HG02678 (cell line): Measurements from ENCODE around the gene UGT1A8.
"Not testable (repeated sequence)": the region's sequence is repeated elsewhere in the genome, so short reads cannot be mapped to it uniquely, and the experiment has no call there.

Experiments
- ATAC-seq: cut with Tn5 transposase; IDR thresholded peaks from one replicate; pipeline ENCODE4 v1.9.1; 2021; ENCODE audit warnings: mild to moderate bottlenecking, moderate library complexity; ENCODE audit not compliant: unreplicated experiment

UGT1A8 gene

GRCh38 chr2:233711312-233712008, 94.0 kb downstream of the UGT1A8 start:
- peak; percentile 62 for ATAC-seq

- ATAC-seq = no peak
Observed at GRCh38 chr2:233712611-233713261, 95.3 kb downstream of the UGT1A8 start, which contains the start of gene UGT1A5. Gene UGT1A5, plus strand, starts transcription at chr2:233712907. Its CDS starts 85 bp downstream, at chr2:233712992.

- ATAC-seq = no peak
Observed at GRCh38 chr2:233713262-233713615, 95.8 kb downstream of the UGT1A8 start.

- no peak for ATAC-seq
Observed at GRCh38 chr2:233714121-233714520, 96.7 kb downstream of the UGT1A8 start.

GRCh38 chr2:233718552-233718951, 101.1 kb downstream of the UGT1A8 start, which contains the start of gene UGT1A4:
Gene UGT1A4, plus strand, starts transcription at chr2:233718736. Its CDS starts 85 bp downstream, at chr2:233718821.
- no peak for ATAC-seq

GRCh38 chr2:233728723-233729301, 111.4 kb downstream of the UGT1A8 start, which contains the start of gene UGT1A3:
Gene UGT1A3, plus strand, starts transcription at chr2:233729042. Its CDS starts 85 bp downstream, at chr2:233729127.
- ATAC-seq = no peak

GRCh38 chr2:233736868-233737653, 119.6 kb downstream of the UGT1A8 start:
- not testable (repeated sequence) for ATAC-seq

GRCh38 chr2:233740870-233741269, 123.4 kb downstream of the UGT1A8 start:
- no peak for ATAC-seq

GRCh38 chr2:233743464-233744259, 126.2 kb downstream of the UGT1A8 start:
- ATAC-seq = no peak

- no peak for ATAC-seq
Observed at GRCh38 chr2:233745073-233745755, 127.8 kb downstream of the UGT1A8 start.

- ATAC-seq = not testable (repeated sequence)
Observed at GRCh38 chr2:233745838-233746237, 128.4 kb downstream of the UGT1A8 start.

- no peak for ATAC-seq
Observed at GRCh38 chr2:233746475-233747282, 129.2 kb downstream of the UGT1A8 start.

GRCh38 chr2:233747283-233747544, 129.8 kb downstream of the UGT1A8 start:
- no peak for ATAC-seq

GRCh38 chr2:233750689-233751088, 133.3 kb downstream of the UGT1A8 start:
- not testable (repeated sequence) for ATAC-seq

- not testable (repeated sequence) for ATAC-seq
Observed at GRCh38 chr2:233751212-233752009, 134.0 kb downstream of the UGT1A8 start.

GRCh38 chr2:233754872-233755611, 137.6 kb downstream of the UGT1A8 start:
- no peak for ATAC-seq

GRCh38 chr2:233756429-233757081, 139.1 kb downstream of the UGT1A8 start:
- ATAC-seq = no peak
